H4 (cell line): ENCODE data around the gene BET1L. TPM values are rescaled to one million over a fixed set of nuclear protein-coding genes. Genes with fewer than 3 reads are reported as not detected.

ENCODE experiments used
- DNase-seq: peaks from one replicate; pipeline ENCODE4 v3.0.0-alpha.2; 2015; ENCODE audit warnings: low spot score
- total RNA-seq: library from RNA; depleted of rRNA; stranded (reverse); fragments of >200 nt; shearing (Covaris generic); gene quantifications from 2 replicates; pipeline ENCODE4 v1.2.3, GENCODE V29; 2014

Gene BET1L
- total RNA-seq, 1 experiment from 2014 or later = 30.7 TPM

DNA sequence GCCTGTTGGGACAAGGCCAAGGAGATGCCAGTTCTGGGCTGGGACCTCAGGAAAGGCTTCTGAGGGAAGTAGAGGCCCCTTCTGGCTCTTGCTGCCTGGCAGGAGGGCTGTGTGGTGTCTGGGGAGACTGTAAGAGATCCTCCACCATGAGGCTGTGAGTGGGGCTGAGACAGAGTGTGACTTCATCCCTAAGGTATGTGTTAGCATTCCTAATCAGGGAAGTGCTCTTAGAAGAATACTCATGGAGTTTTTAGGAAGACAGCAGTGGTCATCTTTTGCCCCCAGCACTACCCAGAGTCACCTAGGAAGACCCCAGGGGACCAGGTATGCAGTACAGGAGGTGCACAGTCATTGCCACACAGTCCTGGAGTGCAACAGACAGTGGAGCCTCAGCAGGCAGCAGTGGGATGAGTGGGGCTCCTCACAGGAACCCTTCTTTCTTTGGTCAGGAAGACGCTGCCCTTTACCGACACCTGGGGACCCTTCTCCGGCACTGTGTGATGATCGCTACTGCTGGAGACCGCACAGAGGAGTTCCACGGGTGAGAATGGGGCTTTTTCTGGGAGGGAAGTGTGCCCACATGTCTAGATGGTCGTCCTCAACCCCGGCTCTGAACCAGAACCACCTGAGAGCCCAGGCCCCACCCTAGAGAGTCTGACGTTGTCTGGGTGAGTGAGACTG lies 3.1 kb upstream of the BET1L start:
- DNase-seq = no peak

DNA sequence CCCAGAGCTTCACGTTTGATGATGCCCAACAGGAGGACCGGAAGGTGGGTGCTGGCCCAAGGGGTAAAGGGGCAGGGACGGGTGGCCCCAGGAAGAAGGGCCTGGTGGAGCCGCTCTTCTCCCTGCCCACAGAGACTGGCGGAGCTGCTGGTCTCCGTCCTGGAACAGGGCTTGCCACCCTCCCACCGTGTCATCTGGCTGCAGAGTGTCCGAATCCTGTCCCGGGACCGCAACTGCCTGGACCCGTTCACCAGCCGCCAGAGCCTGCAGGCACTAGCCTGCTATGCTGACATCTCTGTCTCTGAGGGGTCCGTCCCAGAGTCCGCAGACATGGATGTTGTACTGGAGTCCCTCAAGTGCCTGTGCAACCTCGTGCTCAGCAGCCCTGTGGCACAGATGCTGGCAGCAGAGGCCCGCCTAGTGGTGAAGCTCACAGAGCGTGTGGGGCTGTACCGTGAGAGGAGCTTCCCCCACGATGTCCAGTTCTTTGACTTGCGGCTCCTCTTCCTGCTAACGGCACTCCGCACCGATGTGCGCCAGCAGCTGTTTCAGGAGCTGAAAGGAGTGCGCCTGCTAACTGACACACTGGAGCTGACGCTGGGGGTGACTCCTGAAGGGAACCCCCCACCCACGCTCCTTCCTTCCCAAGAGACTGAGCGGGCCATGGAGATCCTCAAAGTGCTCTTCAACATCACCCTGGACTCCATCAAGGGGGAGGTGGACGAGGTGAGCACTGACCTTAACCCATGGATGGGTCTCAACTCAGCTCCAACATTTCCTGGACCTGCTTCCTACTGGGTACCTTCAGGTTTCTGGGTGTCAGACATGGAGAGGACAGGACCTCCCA lies 2.3 kb upstream of the BET1L start:
- DNase-seq = no peak

DNA sequence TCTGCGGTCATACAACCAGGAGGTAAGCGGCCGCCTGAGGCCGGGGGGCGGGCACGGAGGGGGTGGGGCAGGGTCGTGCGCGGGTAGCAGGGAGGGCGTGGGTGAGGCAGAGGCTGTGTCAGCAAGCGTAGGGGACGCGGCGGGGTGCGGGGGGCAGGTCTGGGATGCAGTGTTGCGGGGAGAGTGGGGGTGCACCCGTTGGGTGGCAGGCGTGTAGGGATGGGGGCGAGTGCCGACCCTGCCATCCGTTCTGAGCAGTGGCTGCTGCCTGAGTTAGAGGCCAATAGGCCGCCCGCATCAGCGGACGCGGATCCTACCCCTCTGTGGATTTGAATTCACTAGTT lies 1.7 kb upstream of the BET1L start:
- no peak for DNase-seq

DNA sequence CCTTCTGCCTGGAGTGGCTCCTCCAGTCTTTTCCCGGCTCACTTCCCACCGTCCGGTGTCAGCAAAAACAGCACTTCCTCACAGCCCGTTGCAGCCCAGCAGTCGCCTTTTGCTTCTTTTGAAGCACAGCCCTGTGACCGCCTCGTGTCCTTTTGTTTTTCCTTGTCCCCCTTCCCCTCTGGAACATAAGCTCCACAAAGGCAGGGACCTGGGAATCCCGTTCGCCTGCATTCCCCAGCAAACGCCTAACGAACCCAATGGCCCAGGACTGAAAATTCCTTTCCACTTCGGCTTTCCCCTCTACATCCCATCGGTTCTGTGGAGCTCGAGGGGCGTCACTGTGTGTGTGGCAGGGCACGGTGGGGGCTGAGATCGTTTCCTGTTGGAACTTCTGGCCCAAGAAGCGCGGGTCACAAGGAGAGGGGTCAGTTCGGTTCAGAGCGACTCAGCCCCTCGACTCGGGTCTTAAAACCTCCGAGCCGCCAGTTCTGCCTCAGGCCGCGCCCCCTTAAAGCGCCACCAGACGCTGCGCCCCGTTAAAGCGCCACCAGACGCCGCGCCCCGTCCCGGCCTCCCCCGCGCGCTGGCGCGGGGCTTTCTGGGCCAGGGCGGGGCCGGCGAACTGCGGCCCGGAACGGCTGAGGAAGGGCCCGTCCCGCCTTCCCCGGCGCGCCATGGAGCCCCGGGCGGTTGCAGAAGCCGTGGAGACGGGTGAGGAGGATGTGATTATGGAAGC lies 1.1 kb upstream of the BET1L start:
- DNase-seq = peak; percentile 58

DNA sequence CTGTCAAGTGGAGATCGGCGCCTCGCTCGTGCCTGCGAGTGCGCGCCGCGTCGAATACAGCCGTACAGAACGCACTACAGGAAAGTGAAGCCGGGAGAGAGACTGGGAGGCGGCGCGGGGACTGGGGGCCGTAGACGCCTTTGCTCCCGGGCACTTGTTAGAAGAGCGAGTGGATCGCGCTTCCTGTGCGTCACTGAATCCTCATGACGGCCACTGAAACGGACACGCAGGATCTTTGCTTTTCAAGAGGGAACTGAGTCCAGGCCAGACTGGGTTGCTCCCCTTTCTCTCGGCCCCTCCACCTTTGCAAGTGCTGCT lies 623 bp upstream of the BET1L start:
- DNase-seq = no peak

DNA sequence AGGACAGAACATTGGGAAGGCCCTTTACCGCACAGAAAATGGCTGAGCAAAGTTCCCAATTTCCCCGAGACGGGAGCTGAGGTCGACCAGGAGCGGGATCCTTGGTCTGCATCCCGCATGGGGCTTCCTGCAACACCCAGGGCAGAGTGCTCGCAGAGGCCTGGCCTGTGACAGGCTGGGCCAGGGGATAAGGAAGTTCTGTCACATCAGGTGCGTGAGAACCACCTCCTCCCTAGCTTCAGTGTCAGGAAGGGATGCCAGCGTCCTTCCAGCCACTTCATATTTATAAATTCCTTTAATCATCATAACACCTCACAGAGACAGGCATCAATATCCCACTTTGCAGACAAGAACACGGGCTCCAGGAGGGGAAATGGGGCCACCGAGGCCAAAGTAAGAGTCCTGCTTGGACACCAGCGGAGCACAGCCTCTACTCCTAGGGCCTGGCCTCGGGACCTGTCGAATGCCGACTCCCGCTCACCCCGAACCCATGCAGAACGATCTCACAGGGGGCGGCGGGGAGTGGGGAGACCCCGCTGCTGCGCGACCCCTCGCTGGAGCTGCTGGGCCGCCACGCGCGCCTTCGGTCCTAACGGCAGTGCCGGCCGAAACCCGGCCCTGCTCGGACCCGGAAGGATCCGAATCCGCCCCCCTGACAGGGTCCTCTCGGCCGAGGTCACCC lies 532 bp downstream of the BET1L start:
- no peak for DNase-seq

DNA sequence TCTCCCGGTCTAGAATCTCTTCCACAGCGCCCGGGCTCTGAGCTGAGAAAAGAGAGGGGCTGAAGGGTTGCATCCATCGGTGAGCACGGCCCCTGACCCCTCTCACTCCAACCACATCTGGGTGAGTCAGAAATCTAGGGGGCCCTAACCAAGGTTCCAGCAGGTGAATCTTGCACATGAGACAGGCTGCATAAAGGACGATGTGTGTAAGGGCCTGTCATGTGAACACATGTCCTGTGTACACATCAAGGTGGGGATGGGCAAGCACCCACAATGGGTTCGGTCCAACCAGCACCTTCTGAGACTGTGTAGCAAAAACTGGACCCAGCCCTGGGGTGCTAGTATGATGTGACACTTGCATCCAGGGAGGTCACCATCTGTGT lies 1.2 kb downstream of the BET1L start:
- DNase-seq = no peak

DNA sequence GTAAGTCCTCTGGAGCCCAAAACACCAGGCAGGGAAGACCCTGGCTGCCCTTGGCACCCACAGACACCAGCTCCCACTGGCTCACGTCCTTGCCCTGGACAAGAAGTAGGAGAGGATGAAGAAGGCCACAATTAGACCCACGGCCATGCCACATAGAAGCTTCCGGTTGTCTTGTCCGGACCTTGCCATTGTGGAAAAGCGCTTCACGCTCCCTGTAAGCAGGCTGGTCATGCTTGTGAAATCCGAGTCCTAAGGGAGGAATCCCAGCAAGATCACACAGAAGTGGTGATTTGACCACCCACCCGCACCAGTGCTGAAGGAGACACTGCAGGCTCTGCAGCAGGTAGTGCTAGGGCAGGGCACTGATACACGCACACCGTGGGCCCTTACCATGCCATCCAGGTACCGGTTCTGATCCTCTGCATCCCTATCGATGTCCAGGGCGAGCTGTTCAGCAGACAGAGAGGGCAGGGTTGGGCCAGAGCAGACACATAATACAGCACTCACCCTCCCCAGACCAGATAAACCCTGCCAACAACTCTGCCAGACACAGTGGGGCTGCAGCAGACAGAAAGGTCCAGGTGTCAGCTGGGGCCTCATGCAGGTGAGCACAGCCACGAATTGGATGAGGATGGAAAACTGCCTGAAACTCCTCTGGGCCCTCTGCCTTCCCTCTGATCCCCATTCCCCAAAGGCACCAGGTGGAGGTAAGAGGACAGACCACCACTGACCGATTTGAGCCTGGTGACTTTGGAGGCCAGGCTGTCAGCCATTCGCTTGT lies 1.8 kb downstream of the BET1L start:
- DNase-seq = no peak

DNA sequence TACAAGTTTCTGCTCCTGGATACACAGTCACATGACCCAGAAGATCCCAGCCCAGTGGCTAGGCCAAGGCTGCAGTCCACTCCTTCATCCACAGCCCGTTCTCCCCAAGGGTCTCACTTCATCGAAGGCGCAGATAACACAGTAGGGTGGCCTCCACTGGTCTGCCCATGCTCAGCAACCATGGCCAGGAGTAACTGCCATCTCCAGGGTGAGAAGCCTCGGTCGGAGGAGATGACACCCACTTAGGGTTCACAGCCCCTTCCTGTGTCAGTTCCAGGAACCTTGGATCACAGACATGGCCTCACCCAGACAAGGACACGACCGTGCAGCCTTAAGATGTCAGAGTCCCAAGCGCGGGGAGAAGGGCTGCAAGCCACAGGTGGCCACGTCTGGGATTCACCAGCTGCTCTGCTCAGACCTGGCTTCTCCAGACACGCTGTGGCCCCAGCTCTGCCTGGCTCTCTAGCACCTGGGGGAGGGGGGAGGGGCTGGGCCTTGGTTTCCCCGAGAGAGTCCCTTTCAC lies 2.6 kb downstream of the BET1L start:
- DNase-seq = no peak

DNA sequence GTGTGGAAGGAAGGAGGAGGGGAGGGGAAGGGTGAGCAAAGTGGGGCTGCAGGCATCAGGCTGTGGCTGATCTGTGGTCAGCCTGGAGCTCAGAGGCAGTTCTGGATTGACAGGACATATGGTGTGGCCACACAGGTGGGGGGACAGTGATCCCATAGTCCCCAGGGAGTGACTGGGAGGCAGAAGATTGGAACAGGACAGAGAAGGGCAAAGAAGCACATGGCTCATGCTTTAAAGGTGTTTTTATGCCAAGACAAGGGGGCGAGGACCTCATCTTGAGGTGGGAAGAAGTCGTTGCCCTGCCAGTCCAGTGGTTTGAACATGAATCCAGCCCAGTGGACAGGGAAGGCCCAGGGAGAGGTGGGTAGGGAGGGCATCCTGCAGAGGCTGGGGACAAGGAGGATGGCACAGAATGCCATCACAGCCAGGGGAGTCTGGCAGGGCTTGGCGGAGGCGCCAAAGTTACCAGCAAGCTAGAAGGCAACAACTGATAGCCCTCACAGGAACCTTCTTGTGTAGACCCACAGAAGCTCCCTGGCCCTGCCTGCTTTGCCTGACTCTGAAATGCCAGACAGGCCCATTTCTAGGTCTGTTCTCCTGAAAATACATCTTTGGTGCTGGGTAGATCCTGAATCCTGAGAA lies 3.1 kb downstream of the BET1L start:
- no peak for DNase-seq

DNA sequence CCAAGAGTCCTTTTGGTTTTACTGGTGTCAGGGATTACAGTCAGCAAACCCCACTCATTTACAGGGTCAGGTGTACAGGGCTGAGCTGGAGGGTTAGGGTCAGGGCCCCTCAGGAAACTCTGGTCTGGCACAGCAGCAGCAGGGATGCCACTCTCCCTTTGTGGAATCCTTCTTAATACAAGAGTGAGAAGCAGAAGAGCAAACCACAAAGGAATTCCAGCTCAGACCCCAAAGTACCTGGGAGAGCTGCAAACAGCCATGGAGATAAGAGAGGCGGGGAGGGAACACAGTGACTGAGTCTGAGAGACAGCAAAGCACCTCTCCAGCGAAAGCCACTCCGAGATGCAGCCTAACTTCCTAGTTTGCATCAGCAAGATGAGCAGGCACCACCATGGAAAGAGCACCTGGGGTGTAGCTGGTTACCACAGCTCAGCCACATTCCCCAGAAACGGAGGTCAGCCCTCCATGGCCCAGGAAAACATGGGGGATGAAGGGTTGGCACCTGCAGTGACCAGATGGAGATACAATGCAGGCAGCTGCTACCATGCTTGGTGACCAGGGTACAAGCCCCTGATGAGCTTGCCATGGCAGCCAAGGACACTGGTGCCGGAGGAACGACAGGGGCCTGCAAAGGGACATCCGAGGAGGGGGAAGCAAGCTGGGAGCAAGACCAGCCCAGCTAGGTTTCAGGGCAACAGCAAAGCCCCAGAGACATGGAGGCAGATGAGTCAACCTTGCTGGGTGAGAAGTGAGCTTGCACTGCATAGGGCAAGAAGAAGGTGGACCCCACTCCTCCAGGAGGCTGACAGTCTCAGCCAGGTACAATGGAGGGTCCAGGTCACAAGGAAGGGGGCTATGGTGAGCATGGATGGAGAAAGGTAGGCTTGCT lies 3.9 kb downstream of the BET1L start:
- DNase-seq = no peak

DNA sequence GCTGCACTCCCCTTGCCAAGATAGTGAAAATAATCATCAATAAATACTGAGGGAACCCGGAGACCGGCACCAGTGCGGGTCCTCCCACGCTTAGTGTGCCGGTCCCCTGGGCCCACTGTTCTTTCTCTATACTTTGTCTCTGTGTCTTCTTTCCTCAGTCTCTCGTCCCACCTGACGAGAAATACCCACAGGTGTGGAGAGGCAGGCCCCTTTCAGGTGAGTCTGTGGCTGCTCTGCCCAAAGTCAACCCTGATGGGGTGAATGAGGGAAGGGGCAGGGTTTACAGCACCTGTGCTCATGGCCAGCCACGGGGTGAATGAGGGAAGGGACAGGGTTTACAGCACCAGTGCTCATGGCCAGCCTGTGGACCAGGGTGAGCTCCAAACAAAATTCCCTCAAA lies 4.7 kb downstream of the BET1L start:
- DNase-seq = no peak

DNA sequence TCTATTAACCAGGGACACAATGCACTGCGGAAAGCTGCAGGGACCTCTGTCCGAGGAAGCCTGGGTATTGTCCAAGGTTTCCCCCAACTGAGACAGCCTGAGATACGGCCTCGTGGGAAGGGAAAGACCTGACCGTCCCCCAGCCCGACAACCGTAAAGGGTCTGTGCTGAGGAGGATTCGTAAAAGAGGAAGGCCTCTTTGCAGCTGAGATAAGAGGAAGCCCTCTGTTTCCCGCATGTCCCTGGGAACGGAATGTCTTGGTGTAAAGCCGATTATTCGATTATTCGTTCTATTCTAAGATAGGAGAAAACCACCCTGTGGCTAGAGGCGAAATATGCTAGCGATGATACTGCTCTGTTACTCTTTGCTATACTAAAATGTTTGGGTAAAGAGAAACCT lies 5.2 kb downstream of the BET1L start:
- no peak for DNase-seq

DNA sequence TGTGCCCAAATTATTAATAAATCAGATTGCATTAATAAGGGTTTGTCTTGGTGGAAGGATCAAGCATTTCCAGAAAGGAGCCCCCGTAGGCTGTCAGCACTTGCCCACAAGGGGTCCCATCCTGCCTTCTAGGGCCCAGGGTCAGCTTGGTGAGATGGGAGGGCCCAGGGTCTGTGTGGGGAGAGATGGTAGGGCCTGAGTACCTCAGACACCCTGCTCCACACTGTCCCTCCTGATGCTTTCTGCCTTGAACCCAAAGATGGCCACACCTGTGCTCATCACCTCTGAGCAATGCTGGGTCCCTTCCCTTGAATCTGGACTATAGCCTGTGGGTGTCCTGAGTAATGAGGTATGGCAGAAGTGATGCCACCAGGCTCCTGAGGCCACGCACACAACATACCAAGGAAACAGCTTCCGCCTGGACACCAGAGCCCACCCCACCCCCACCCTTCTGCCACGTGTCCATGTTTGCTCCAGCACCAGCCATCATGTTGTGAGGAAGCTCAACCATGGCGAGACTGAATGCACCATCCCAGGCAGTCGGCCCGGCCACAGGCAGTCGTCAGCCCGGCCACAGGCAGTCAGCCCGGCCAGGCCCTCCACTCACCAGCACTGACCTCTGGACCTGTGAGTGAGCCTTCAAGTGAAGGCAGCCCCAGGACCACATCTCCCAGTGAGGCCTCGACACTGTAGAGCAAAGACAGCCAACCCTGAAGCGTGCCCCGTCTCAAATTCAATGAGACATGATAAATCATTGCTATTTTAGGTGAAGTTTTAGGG lies 6.8 kb downstream of the BET1L start:
- DNase-seq = no peak

DNA sequence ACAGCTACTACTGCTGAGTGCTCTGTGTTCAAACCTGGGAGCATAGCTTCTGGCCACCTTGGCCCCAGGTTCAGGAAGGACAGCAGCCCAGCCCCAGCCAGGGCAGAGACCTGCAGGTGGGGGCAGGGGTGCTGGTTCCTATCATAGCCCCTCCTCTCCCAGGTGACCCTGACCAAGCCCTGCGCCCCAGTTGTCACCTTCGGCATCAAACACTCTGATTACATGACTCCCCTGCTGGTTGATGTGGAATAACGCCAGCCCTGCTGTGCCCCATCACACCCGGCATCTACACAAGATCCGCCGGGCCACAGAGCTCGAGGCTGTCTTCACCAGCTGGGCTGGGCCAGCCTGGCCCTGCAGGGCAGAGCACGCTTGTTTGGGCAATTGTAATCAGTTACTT lies 7.4 kb downstream of the BET1L start:
- DNase-seq = no peak

DNA sequence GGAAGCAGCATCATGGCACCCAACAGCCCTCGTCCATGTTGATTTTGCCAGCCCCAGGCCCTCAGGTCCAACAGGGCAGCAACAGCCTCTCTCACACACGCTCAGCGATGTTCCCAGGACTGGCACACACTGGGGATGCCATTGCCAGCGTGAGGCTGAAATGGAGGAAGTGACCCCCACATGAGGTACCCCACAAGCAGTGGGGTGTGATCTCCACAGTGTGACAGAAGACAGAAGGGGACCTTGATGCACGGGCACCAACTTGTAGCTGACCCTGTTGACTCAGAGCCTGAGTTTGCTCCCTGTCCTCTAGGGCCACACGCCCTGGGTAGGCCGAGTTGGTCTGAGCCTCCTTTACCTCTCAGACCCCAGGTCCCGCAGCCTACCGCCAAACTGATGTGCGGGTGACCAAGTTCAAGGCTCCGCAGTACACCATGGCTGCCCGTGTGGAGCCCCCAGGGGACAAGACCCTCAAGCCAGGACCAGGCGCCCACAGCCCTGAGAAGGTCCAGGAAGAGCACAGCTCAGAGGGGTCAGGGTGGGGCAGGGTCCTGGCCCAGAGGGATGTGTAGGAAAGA lies 8.1 kb downstream of the BET1L start:
- no peak for DNase-seq

DNA sequence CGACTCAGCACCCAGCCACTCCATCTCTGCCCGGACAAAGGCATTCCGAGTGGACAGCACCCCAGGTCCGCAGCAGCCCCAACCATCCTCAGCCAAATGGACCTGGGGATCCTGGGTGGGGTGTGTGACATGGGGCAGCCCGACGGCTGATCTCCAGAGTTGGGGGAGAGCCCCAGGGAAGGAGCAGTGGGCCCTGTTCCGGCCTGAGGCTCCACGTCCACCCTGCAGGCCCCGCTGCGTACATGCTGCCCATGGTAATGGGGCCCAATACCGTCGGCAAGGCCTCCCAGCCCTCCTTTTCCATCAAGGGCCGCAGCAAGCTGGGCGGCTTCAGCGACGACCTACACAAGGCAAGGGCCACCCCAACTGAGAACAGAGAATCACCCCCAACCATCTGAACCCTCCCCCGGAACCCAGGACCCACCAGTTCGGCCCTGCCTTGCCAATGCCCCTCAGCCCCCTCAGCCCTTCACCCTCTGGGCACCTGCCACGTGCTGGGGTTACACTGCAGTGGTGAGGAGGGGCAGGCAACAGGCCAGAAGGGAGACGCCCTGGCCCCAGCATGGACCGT lies 8.9 kb downstream of the BET1L start:
- DNase-seq = no peak

DNA sequence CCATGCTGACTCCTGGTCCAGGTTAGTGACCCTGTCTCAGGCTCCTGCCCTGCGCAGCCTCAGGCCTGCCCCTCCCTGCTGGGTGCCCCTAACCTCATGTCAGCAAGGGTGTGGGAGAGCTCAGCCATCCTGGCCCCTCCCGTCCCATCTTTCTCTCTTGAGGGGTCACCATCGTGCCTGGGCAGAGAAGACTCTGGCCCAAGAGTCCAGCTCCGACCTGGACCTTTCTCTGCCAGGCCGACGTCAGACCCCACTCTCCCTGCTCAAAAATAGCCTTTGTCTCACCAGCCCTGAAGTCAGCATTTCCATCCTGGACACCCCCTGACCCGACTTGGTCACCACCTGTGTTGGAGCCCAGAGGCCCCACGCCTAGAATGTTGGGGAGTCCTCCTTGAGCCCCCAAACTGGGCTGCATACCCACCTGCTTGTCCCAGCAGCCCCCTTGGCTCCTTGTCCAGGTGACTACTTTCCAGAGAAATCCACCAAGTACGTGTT lies 9.4 kb downstream of the BET1L start:
- no peak for DNase-seq
